GM23248 (cell line): Measurements from ENCODE around the gene MICAL2.

Source experiments
- EZH2 ChIP-seq: fragments of 200-600 bp; sonication (generic); IDR thresholded peaks from 2 replicates; pipeline ENCODE4 v1.6.1; 2018; ENCODE audit warnings: antibody characterized with exemption, mild to moderate bottlenecking; ENCODE audit not compliant: insufficient read depth, poor library complexity, severe bottlenecking
- EZH2phosphoT487 ChIP-seq: fragments of 200-600 bp; sonication (generic); IDR thresholded peaks from 2 replicates; pipeline ENCODE4 v1.6.1; 2018; ENCODE audit warnings: antibody characterized with exemption, moderate library complexity, mild to moderate bottlenecking, low read depth; ENCODE audit not compliant: insufficient read depth

DNA sequence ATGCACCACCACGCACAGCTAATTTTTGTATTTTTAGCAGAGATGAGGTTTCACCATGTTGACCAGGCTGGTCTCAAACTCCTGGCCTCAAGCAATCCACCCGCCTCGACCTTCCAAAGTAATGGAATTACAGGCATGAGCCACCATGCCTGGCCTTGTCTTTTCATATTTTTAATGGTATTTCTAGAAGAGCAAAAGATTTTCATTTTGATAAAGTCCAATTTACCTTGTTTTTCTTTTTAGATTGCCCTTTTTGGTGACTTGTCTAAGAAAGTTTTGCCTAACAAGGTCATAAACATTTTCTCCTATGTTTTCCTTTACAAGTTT is 45.5 kb upstream of the MICAL2 start:
- TF ChIP-seq EZH2phosphoT487 (no peak), EZH2 (no peak)
